Measurements from ENCODE around the gene NFATC2. TPM values are rescaled to one million over a fixed set of nuclear protein-coding genes. Genes with fewer than 3 reads are reported as not detected.

NFATC2 gene
- under 0.01 TPM in 1 of 2 replicates, not detected in the other for total RNA-seq

GRCh38 chr20:51542571-51543421 is at the start of gene NFATC2:
Gene NFATC2, minus strand, starts transcription at chr20:51542719. Its CDS starts 220 bp downstream, at chr20:51542499.

Other genes with a start within 250 kb of the NFATC2 start
- gene ATP9A, start 225.7 kb upstream of the NFATC2 start, total RNA-seq, result 36.2 and 72.0 TPM in 2 replicates

Data from nasal cavity respiratory epithelium epithelial cell of viscerocranial mucosa (primary cell).